GM21390 (cell line): ENCODE results near the gene CFC1B.
"Not testable (repeated sequence)": the region's sequence is repeated elsewhere in the genome, so short reads cannot be mapped to it uniquely, and the experiment has no call there.

ENCODE experiments used
- ATAC-seq: cut with Tn5 transposase; IDR thresholded peaks from one replicate; pipeline ENCODE4 v1.9.1; 2021; ENCODE audit not compliant: unreplicated experiment

CFC1B gene

GRCh38 chr2:130520992-130521391 is at the start of gene CFC1B:
TSS of gene CFC1B (plus strand) at chr2:130521222. CDS start at chr2:130521485, 263 bp downstream.
- not testable (repeated sequence) for ATAC-seq

- ATAC-seq: not testable (repeated sequence)
Measured at GRCh38 chr2:130491073-130491472, 29.9 kb upstream of the CFC1B start.

DNA sequence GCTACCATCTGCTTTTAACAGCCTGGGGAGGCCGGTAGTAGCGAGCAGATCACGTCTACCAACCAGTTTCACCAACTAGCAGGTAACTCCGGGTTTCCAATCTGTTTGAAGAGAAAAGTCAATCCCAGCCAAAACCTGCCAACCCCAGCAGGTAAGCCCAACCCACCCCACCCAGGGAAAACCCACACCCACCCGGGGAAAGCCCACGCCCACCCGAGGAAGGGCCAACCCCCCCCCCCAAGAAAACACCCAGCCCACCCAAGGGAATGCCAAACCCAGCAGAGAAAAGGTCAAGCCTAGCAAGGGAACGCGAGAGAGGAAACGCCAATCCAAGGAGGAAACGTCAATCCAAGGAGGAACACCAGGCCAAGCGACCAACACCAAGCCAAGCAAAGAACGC is 11.8 kb upstream of the CFC1B start, which contains the start of gene POTEI:
TSS of gene POTEI (minus strand) at position 101 of the 400 bp plus-strand sequence. CDS start at position 8, 93 bp downstream.
- ATAC-seq: not testable (repeated sequence)

- not testable (repeated sequence) for ATAC-seq
Measured at GRCh38 chr2:130510807-130511746, 9.9 kb upstream of the CFC1B start.

DNA sequence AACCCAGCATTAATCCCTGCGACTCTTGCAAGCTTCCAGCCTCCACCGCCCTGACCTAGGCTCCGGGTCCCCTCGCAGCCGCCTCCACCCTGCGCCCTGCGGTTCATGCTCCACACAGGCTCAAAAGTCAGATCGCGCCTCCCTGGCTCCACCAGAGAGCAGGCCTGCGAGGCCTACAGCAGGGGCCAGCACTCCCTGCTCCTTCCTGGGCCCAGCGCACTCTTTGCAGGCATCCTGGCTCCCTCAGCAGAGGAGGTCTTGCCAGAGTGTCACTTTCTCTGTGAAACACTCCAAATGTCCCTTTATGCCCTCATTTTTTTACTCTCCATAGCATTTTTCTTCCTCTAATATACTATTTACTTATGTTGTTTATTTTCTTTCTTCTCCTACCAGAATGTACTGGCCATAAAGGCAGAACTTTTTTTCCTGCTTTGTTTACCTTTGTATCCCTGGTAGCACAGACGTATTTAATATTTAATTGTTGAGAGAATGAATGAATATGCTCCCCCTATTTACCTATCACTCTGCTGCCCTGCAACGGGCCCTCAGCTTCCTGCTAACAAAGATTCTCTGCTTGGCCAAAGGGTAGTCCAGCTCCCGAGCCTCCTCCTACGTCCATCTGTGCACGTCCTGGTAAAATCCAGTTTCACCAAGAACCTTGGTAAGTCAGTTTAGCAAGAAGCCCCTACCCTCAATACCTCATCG is 9.1 kb upstream of the CFC1B start:
- not testable (repeated sequence) for ATAC-seq

GRCh38 chr2:130518516-130519106 is 2.4 kb upstream of the CFC1B start:
- not testable (repeated sequence) for ATAC-seq

- not testable (repeated sequence) for ATAC-seq
Measured at GRCh38 chr2:130522390-130522789, 1.4 kb downstream of the CFC1B start.

DNA sequence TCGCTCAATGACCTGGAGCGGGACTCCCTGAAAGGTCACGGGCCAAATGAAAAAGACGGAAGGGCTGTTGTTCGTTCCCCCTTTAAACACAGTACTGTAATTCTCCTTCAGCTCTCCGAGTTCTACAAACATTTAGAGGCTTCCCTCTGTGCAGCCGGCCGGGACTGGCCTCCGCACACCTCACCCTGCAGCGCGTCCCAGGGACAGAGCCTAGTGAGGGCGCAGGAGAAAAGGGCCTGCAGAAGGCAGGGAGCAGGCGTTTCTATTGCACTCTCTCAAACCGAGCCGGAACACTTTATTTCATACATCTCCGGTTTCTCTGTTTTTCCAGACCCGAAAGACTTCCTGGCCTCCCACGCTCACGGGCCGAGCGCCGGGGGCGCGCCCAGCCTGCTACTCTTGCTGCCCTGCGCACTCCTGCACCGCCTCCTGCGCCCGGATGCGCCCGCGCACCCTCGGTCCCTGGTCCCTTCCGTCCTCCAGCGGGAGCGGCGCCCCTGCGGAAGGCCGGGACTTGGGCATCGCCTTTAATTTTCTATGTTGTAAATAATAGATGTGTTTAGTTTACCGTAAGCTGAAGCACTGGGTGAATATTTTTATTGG is 6.4 kb downstream of the CFC1B start:
- ATAC-seq: not testable (repeated sequence)

DNA sequence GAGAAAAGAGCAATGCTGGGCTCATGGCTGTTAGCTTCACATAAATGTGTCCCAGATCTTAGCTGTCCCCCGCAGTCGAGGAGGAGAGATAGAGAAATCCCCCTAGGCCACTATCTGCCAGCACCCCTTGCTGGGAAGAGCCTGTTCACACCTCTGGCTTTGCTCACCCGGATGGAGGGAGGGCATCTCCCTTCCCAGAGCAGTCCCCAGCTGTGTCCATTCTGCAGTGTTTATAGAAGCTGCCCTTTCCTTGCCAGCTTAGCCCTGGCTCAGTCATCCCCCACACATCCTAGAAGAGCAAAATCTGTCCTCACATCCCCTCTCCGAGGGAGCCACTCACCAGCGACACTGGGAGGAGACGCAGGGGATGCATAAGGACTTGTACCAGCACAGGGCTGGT is 8.5 kb downstream of the CFC1B start:
- not testable (repeated sequence) for ATAC-seq

GRCh38 chr2:130530212-130530611 is 9.2 kb downstream of the CFC1B start:
- not testable (repeated sequence) for ATAC-seq

- not testable (repeated sequence) for ATAC-seq
Measured at GRCh38 chr2:130531225-130531624, 10.2 kb downstream of the CFC1B start.

- ATAC-seq: not testable (repeated sequence)
Measured at GRCh38 chr2:130531672-130532071, 10.7 kb downstream of the CFC1B start.

GRCh38 chr2:130536654-130537053 is 15.6 kb downstream of the CFC1B start:
- ATAC-seq: not testable (repeated sequence)

- ATAC-seq: not testable (repeated sequence)
Measured at GRCh38 chr2:130538271-130538670, 17.2 kb downstream of the CFC1B start.

DNA sequence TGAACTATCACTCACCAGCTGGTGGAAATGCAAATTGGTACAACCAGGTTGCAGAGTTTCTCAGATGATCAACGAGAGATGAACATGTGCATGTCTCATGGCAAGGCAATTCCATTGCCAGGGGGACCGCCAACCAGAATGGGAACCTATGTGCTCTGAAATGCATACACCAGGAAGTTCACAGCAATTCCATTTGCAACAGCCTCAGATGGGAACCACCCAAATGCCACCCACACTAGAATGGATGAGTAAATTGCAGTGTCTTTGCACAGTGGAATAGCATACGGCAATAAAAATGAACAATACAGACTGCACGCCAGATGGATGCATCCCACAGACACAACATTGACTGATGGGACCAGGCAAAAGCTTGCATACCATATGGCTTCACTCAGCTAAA is 21.8 kb downstream of the CFC1B start:
- ATAC-seq: not testable (repeated sequence)

DNA sequence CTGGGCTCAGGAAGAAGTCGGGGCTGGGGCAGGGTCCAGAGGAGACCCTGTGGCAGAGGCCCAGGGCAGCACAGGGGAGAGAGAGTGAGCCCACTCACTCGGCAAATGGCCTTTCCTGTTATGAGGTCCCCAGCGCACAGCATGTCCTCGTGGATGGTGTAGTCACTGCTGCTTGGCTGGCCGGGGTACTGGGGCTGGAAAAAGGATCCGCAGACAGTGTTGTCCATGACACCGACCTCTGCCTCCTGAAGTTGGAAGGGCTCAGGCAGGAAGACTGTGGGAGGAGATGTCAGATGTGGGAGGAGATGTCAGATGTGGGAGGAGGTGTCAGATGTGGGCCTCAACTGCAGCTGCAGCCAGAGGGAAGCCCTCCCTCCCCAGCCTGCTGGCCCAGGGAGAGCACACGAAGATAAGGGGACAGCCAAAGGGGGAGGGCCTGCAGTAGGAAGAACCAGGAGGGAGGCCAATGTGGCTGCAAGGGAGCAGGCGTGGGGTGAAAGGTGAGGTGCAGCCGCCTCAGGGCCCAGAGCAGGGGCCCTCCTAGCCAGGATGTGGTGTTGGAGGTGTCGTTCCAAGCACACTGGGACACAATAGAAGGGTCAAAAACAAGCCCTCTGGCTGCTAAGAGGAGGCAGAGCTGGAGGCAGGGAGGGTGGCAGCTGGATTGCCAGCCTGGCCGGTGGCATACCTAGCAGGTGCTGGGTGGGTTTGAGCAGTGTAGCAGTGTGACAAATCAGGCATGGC is 22.9 kb downstream of the CFC1B start:
- ATAC-seq: not testable (repeated sequence)

DNA sequence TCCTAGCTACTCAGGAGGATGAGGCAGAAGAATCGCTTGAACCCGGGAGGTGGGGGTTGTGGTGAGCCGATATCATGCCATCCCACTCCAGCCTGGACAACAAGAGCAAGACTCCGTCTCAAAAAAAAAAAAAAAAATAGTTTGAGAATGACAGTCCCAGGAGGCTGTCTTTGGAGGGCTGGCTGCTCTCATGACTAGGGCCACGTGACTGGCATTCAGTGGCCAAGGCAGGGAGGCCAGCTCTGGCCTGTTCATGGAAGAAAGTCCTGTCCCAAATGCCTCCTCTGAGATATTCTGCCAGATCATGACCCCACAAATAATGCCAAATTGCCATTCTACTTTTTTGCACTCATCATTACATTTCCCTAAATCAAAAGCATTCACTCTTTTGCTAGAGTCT is 24.0 kb downstream of the CFC1B start:
- ATAC-seq: not testable (repeated sequence)

- not testable (repeated sequence) for ATAC-seq
Measured at GRCh38 chr2:130548418-130548817, 27.4 kb downstream of the CFC1B start.

DNA sequence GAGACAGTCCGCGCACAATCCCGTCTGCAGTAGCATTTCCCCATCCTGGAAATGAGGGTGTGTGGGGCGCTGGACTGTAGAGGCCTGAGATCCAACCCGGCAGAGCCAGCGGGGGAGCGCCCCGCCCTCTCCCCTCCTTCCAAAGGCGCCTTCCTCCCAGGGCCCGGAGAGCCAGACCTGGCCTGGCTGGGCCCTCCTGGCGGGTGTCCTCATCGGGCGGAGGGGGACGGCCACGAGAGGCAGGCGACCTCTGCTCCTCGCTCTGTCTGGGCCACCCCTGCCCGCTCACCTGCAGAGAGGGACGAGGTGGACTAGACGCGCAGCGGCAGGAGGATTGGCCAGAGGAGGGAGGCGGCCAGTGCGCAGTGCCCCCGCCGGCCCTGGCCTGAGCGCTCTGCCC is 28.5 kb downstream of the CFC1B start:
- not testable (repeated sequence) for ATAC-seq

DNA sequence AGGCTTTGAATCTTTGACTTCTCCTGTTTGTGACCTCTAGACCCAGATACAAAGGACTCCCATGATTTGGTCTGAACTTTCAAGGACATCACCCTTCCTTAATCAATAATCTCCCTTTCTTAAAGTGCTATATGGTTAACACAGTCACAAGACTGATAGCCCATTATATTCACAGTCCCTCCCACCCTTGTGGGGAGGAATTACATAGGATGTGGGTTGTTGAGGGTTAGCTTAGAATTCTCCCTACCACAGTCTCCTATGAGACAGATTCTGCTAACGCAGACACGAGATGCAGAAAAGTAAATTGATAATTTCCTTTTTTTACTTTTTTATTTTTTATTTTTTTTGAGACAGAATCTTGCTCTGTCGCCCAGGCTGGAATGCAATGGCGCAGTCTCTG is 33.2 kb downstream of the CFC1B start:
- not testable (repeated sequence) for ATAC-seq
